OCI-LY1 (cell line): ENCODE data around the gene GPR18.

Source experiments
- EZH2 ChIP-seq: fragments of 200-600 bp; sonication (generic), shearing (Covaris generic); IDR thresholded peaks from 2 replicates; pipeline ENCODE4 v1.8.0; 2017; ENCODE audit warnings: borderline replicate concordance, mixed run types, mild to moderate bottlenecking, antibody characterized with exemption, low read length, moderate library complexity, mixed read lengths
- TF ChIP-seq, protein P1 (sequence below): fragments of 200-600 bp; sonication (generic), shearing (Covaris generic); IDR thresholded peaks from 2 replicates; pipeline ENCODE4 v1.5.1; 2017; ENCODE audit warnings: mild to moderate bottlenecking, antibody characterized with exemption, low read length, moderate library complexity, mixed read lengths

GRCh38 chr13:99299920-99300341 is 41.8 kb upstream of the GPR18 start:
- TF ChIP-seq, protein P1, sequence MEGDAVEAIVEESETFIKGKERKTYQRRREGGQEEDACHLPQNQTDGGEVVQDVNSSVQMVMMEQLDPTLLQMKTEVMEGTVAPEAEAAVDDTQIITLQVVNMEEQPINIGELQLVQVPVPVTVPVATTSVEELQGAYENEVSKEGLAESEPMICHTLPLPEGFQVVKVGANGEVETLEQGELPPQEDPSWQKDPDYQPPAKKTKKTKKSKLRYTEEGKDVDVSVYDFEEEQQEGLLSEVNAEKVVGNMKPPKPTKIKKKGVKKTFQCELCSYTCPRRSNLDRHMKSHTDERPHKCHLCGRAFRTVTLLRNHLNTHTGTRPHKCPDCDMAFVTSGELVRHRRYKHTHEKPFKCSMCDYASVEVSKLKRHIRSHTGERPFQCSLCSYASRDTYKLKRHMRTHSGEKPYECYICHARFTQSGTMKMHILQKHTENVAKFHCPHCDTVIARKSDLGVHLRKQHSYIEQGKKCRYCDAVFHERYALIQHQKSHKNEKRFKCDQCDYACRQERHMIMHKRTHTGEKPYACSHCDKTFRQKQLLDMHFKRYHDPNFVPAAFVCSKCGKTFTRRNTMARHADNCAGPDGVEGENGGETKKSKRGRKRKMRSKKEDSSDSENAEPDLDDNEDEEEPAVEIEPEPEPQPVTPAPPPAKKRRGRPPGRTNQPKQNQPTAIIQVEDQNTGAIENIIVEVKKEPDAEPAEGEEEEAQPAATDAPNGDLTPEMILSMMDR: no peak
- TF ChIP-seq EZH2: no peak
